Loucy (cell line): ENCODE results near the gene CRACDL.

Source experiments
- EZH2phosphoT487 ChIP-seq: fragments of 200-600 bp; IDR thresholded peaks from 2 replicates; pipeline ENCODE4 v1.6.1; 2018; ENCODE audit warnings: antibody characterized with exemption, mild to moderate bottlenecking, moderate library complexity, borderline replicate concordance
- TF ChIP-seq, protein P1 (sequence below): fragments of 200-600 bp; sonication (generic); conservative IDR thresholded peaks from 2 replicates; pipeline ENCODE4 v1.5.1; 2014; ENCODE audit warnings: mild to moderate bottlenecking, antibody characterized with exemption, low read length

DNA sequence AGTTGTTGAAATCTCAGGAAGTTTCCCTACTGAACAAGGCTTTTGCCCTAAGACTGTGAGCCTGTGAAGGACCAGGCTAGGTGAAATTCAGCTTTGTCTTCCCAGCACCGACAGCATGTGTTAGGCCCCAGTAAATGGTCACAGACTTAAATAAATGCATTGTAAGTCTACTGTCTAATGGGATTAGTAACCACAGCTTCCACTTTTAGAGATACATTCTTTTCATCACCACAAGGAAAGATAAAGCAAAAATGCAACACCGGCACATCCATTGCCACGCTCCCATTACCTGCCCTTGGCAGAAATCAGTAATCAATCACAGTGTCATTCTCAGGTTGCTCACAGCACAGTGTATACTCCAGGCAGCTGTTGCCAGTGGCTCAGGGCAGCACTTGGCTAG is 59.3 kb downstream of the CRACDL start:
- TF ChIP-seq, protein P1, sequence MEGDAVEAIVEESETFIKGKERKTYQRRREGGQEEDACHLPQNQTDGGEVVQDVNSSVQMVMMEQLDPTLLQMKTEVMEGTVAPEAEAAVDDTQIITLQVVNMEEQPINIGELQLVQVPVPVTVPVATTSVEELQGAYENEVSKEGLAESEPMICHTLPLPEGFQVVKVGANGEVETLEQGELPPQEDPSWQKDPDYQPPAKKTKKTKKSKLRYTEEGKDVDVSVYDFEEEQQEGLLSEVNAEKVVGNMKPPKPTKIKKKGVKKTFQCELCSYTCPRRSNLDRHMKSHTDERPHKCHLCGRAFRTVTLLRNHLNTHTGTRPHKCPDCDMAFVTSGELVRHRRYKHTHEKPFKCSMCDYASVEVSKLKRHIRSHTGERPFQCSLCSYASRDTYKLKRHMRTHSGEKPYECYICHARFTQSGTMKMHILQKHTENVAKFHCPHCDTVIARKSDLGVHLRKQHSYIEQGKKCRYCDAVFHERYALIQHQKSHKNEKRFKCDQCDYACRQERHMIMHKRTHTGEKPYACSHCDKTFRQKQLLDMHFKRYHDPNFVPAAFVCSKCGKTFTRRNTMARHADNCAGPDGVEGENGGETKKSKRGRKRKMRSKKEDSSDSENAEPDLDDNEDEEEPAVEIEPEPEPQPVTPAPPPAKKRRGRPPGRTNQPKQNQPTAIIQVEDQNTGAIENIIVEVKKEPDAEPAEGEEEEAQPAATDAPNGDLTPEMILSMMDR = no peak
- no peak for TF ChIP-seq EZH2phosphoT487
